ENCODE data around the gene IRF4. TPM values are rescaled to one million over a fixed set of nuclear protein-coding genes. Genes with fewer than 3 reads are reported as not detected.
"Not testable (repeated sequence)": the region's sequence is repeated elsewhere in the genome, so short reads cannot be mapped to it uniquely, and the experiment has no call there.

The IRF4 gene
- total RNA-seq, 1 experiment from 2014 or later, result 0.23 TPM

GRCh38 chr6:366389-367297, 24.9 kb upstream of the IRF4 start:
- no peak for DNase-seq (ENCODE audit: low read depth)

GRCh38 chr6:367298-367794, 24.2 kb upstream of the IRF4 start:
- no peak for DNase-seq (ENCODE audit: low read depth)

- DNase-seq (ENCODE audit: low read depth), result no peak
Observed at GRCh38 chr6:367891-368630, 23.5 kb upstream of the IRF4 start.

GRCh38 chr6:369559-370431, 21.8 kb upstream of the IRF4 start:
- DNase-seq (ENCODE audit: low read depth), result no peak

- DNase-seq (ENCODE audit: low read depth), result no peak
Observed at GRCh38 chr6:370555-370954, 21.0 kb upstream of the IRF4 start.

GRCh38 chr6:371851-372250, 19.7 kb upstream of the IRF4 start:
- DNase-seq (ENCODE audit: low read depth), result not testable (repeated sequence)

- DNase-seq (ENCODE audit: low read depth), result no peak
Observed at GRCh38 chr6:372336-372911, 19.1 kb upstream of the IRF4 start.

- DNase-seq (ENCODE audit: low read depth), result no peak
Observed at GRCh38 chr6:373031-373430, 18.5 kb upstream of the IRF4 start.

- DNase-seq (ENCODE audit: low read depth), result no peak
Observed at GRCh38 chr6:373773-374724, 17.5 kb upstream of the IRF4 start.

GRCh38 chr6:374956-375355, 16.6 kb upstream of the IRF4 start:
- DNase-seq (ENCODE audit: low read depth), result no peak

- no peak for DNase-seq (ENCODE audit: low read depth)
Observed at GRCh38 chr6:376827-377640, 14.5 kb upstream of the IRF4 start.

GRCh38 chr6:377641-378020, 13.9 kb upstream of the IRF4 start:
- not testable (repeated sequence) for DNase-seq (ENCODE audit: low read depth)

GRCh38 chr6:378090-378957, 13.2 kb upstream of the IRF4 start:
- no peak for DNase-seq (ENCODE audit: low read depth)

GRCh38 chr6:378958-379409, 12.6 kb upstream of the IRF4 start:
- no peak for DNase-seq (ENCODE audit: low read depth)

GRCh38 chr6:379410-380181, 12.0 kb upstream of the IRF4 start:
- DNase-seq (ENCODE audit: low read depth), result no peak

- DNase-seq (ENCODE audit: low read depth), result no peak
Observed at GRCh38 chr6:380234-381218, 11.0 kb upstream of the IRF4 start.

Measured in Daoy (cell line).